HG03558 (cell line): ENCODE measurements around the gene RHBDL1.

Experiments
- ATAC-seq: cut with Tn5 transposase; IDR thresholded peaks from one replicate; pipeline ENCODE4 v1.9.1; 2021; ENCODE audit warnings: moderate number of reproducible peaks; ENCODE audit not compliant: unreplicated experiment; ENCODE audit errors: extremely low read depth

The RHBDL1 gene

GRCh38 chr16:672371-672770 is 3.1 kb upstream of the RHBDL1 start:
- no peak for ATAC-seq

DNA sequence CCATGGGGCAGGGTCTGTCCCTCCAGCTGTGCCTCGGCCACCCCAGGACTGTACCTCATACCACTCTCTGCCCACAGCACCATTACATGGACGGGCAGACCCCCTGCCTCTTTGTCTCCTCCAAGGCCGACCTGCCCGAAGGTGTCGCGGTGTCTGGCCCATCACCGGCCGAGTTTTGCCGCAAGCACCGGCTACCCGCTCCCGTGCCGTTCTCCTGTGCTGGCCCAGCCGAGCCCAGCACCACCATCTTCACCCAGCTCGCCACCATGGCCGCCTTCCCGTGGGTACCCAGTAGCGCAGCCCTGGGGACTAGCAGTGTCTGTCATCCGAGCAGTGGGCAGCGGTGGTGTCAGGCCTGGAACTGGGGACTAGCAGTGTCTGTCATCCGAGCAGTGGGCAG is 2.6 kb upstream of the RHBDL1 start:
- no peak for ATAC-seq

- ATAC-seq = no peak
Measured at GRCh38 chr16:673399-673991, 2.0 kb upstream of the RHBDL1 start.

DNA sequence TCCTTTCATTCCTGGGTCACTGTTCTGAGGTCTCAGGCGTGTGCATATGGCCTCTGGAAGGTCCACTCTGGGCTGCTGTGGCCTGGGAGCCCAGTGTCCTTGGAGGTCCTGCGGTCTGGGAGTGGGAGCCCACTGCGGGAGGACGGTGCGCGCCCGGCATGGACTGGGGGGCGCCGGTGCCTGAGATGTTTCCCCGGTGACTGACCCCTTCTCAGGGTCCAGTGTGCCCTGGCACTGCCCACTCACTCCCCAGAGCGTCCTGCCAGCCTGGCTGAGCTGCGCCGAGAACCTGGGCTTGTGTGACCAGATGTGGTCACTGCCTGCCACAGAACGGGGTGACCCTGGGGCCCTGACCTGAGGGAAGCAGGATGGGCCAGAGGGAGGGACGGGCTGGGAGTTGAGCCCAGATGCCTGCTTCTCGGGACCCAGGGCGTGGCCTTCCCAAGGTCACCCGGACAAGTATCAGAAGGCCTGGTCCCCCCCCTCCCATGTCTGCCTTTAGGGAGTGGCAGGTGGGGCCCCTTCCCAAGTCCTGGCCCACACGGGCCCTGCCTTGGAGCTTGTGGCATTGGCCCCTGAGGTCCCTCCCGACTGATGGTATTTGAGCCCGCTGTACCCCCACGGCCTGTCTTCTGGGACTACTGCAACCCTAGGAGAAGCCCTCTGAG is 1.1 kb upstream of the RHBDL1 start:
- ATAC-seq = no peak

GRCh38 chr16:675884-676564 is 553 bp downstream of the RHBDL1 start:
- no peak for ATAC-seq

GRCh38 chr16:676565-676902 is 1.1 kb downstream of the RHBDL1 start:
- ATAC-seq = no peak

DNA sequence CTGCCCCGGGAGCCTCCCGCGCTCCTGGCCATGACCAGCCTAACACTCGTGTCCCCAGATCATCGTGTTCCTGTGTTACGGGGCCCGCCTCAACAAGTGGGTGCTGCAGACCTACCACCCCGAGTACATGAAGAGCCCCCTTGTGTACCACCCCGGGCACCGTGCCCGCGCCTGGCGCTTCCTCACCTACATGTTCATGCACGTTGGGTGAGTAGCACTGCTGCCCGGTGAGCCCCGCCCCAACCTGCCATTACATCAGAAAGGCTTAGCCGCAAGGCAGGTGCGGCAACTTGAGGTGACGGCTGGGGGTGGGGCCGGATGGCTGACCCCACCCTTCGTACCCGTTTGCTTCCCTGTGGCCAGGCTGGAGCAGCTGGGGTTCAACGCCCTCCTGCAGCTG is 1.4 kb downstream of the RHBDL1 start:
- ATAC-seq = no peak

DNA sequence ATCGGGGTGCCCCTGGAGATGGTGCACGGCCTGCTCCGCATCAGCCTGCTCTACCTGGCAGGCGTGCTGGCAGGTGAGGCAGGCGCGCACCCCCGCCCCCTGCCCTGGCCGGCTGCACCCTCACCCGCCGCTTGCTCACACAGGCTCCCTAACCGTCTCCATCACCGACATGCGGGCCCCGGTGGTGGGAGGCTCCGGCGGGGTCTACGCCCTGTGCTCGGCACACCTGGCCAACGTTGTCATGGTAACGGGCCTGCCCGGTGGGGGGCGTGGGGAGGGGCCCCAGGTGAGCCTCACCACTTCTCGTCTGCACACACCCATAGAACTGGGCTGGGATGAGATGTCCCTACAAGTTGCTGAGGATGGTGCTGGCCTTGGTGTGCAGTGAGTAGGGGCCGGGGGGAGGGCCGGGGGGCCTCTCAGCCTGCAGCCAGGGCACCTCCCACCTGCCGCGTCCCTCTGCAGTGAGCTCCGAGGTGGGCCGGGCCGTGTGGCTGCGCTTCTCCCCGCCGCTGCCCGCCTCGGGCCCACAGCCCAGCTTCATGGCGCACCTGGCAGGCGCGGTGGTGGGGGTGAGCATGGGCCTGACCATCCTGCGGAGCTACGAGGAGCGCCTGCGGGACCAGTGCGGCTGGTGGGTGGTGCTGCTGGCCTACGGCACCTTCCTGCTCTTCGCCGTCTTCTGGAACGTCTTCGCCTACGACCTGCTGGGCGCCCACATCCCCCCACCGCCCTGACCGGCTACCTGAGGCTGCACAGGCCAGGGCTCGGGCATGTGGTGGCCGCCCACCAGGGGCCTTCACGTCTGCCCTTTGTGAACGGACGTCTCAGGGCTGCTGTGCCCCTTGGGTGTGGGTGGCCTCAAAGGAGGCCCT is 2.1 kb downstream of the RHBDL1 start:
- no peak for ATAC-seq

- ATAC-seq = no peak
Measured at GRCh38 chr16:678209-678857, 2.9 kb downstream of the RHBDL1 start.

DNA sequence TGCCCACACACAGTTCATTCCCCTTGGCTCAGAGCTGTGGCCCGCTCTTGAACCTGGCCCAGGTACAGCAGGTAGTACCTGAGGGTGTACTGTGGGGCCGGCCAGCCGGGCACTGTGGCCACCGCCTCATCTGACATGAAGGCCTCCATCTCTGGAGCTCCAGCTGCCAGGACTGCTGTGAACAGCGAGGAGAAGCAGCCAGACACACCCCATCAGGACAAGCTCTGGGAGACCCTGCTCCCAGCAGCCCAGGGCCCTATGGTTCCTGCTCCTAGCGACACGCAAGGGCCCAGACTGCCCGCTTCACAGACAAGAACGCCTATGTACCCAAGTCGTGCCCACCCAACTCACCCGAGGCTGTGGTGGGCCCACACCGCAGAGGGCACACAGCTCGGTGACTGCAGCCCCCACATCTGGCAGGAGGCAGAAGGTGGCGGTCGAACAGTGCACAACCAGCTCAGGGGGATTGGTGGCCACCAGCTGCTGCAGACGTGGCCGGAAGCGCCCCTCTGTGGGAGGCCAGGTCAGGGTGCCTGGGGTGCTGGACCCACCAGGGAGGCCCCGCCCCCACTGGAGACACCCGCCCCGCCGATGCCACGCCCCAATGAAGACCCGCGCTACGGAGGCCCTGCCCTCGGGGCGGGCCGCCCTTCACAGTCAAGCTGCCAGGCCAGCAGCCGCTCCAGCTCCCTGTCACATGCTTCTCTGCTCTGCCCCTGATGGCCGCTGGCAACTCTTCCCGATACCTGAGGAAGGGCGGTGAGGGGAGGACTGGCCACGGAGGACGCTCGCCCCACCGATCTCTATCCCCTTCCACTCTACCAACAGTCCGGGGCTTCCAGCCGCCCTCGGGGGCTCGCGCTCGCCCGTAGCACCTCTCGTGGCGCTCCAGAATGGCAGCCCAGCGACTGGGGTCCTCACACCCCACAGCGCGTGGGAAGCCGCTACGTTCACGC is 3.7 kb downstream of the RHBDL1 start:
- no peak for ATAC-seq

DNA sequence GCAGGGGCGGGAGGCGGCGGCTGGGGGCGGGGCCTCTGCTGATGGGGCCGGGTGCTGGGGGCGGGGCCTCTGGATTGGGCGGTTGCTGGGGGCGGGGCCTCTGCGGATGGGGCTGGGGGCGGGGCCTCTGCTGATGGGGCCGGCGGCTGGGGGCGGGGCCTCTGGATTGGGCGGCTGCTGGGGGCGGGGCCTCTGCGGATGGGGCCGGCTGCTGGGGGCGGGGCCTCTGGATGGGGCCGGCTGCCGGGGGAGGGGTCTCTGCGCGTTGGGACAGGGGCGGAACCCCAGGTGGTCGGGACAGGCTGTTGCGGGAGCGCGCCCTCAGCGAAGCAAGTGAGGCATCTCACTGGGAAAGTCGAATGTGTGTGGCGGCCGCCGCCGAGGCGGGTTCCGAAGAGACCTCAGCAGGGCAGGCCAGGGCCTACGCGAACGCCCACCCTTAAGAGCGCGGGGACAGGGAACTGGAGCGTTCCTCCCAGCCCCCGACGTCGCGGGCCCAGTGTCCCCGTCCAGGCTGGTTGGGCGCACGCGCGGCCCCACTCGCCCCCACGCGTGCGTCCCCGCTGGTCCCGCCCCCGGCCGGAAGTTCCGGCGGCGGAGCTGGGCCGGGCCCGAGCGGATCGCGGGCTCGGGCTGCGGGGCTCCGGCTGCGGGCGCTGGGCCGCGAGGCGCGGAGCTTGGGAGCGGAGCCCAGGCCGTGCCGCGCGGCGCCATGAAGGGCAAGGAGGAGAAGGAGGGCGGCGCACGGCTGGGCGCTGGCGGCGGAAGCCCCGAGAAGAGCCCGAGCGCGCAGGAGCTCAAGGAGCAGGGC is 4.5 kb downstream of the RHBDL1 start, which contains the start of gene STUB1:
Gene STUB1, plus strand, starts transcription at position 597 of the 811 bp plus-strand sequence. Its CDS starts 116 bp downstream, at position 713.
- no peak for ATAC-seq

DNA sequence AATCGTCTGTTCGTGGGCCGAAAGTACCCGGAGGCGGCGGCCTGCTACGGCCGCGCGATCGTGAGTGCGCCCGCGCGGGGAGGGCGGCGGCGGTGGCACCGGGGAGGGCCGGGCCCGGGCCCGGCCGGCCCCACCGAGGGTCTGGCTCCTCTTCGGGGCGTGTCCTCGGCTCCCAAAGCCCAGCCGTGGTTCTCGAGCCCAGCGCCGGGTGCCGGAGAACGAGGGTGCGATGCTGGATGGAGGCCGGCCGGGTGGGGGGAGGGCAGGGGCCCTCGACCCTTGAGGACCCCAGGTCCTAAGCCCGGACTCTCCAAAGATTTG is 5.1 kb downstream of the RHBDL1 start:
- no peak for ATAC-seq

DNA sequence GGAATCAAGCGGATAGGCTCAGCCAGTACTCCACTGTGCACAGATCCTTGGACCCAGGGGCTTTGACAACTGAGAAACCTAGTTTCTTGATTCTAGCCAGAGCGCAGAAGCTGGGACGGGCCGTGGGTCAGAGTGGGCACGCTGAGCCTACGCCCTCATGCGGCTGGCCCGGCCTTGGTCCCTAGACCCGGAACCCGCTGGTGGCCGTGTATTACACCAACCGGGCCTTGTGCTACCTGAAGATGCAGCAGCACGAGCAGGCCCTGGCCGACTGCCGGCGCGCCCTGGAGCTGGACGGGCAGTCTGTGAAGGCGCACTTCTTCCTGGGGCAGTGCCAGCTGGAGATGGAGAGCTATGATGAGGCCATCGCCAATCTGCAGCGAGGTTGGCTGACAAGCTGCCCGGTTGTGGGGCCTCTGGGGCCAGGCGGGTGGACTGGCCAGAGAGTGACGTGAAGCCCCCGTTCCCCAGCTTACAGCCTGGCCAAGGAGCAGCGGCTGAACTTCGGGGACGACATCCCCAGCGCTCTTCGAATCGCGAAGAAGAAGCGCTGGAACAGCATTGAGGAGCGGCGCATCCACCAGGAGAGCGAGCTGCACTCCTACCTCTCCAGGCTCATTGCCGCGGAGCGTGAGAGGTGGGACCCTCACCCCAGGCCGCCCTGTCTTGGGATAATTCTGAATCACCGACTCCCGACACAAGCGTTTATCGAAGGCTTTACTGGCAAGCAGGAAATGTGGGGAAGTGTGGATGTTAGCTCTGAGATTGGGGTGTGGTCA is 5.7 kb downstream of the RHBDL1 start:
- no peak for ATAC-seq

DNA sequence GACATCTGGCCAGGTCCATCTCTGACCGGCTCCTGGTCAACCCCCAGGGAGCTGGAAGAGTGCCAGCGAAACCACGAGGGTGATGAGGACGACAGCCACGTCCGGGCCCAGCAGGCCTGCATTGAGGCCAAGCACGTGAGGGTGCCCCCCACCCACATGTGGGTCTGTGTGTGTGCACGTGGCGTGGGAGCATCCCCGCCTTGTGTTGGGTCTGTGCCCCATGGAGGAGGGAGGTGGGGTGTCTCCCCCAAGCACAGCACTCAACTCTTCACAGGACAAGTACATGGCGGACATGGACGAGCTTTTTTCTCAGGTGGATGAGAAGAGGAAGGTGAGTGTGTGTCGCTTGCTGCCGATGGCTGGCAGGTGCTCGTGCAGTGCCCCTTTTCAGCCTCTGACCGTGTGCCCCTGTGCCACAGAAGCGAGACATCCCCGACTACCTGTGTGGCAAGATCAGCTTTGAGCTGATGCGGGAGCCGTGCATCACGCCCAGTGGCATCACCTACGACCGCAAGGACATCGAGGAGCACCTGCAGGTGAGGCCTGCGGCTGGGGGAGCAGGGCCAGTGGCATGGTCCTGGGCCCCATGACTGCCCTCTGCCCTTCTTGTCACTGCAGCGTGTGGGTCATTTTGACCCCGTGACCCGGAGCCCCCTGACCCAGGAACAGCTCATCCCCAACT is 6.4 kb downstream of the RHBDL1 start:
- no peak for ATAC-seq

DNA sequence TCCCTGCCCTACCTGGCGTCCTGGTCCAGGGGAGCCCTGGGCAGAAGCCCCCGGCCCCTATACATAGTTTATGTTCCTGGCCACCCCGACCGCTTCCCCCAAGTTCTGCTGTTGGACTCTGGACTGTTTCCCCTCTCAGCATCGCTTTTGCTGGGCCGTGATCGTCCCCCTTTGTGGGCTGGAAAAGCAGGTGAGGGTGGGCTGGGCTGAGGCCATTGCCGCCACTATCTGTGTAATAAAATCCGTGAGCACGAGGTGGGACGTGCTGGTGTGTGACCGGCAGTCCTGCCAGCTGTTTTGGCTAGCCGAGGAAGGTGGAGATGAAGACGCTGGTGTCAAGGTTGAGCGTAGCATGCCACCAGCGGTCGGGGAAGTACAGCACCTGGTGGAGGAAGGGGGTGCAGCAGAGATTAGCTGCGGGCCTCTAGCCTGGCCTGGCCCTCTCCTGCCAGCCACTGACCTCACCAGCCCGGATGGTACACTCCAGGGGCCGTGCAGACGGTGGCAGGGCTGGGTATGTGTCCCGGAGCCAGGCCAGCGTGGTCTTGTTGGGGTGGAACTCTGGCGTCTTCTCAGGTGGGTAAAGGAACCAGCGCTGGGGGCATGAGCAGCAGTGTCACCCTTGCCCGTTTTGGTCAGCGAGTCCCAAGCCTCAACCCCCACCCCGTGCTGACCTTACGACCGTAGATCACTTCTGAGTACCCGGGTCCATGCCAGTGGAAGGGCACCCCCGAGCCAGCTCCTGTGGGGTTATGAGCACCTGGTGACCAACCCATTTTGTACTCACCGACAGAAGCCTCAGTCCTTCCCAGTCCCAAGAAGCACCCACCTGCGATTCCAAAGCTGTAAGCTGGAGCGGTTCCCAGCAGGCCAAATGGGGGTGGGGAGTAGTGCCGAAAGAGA is 7.3 kb downstream of the RHBDL1 start:
- no peak for ATAC-seq

DNA sequence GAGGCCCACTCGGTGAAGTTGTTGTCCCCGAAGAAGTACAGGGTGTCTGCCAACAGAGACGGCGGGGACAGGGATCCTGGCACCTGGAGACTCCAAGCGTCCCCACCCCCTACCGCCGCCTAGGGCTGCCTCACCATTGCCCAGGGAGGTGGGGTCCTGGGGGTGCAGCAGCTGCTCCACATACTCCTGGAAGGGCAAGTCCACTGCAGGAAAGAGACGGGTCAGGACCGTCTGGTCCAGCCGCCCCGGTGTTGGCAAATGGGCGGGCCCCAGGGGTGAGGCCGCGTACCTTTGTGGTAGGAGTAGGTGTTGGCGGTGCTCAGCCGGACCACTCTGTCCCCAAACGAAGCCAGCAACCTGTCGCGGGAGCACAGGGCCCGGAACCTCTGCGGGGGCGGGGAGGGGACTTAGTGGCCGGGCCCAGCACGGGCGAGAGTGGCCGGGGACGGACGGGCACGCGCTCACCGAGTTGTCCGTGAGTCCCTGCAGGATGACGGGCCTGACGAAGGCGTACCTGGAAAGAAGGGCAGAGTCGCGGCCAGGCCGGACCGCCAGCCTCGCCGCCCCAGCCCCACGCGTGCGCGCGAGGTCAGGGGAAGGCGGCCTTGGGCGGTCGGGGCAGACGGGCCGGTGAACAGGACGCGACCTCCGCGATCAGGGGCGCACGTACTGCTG is 8.1 kb downstream of the RHBDL1 start:
- ATAC-seq = no peak
